Measurements from ENCODE around the gene CASP1.

- no peak for TF ChIP-seq SREBF2 (IDR thresholded peaks at IDR 0.05; ENCODE audit: low read length)
- TF ChIP-seq ZBTB11 (CRISPR knock-in tag; IDR thresholded peaks at IDR 0.05): no peak
- TF ChIP-seq CTCF (IDR thresholded peaks at IDR 0.05 in 2 of 3, conservative IDR thresholded peaks at IDR 0.05 in 1 of 3; ENCODE audit: control insufficient read depth in 2 of 3, extremely low read depth in 1 of 3, insufficient read depth in 1 of 3, low read depth in 3 of 3, low read length in 3 of 3): no peak
- TF ChIP-seq USF2 (IDR thresholded peaks at IDR 0.05; ENCODE audit: borderline replicate concordance, low read depth, low read length): no peak
- TF ChIP-seq CHD2 (IDR thresholded peaks at IDR 0.05; ENCODE audit: borderline replicate concordance, low read depth, low read length): no peak
- no peak for TF ChIP-seq ZNF24 (IDR thresholded peaks at IDR 0.05)
- no peak for TF ChIP-seq SUPT20H (IDR thresholded peaks at IDR 0.05; ENCODE audit: borderline replicate concordance, control insufficient read depth, low read depth, low read length)
- TF ChIP-seq SIN3A (IDR thresholded peaks at IDR 0.05; ENCODE audit: low read depth, low read length): no peak
- no peak for TF ChIP-seq BCL11A (IDR thresholded peaks at IDR 0.05; ENCODE audit: low read depth, low read length)
- no peak for TF ChIP-seq POLR2A (IDR thresholded peaks at IDR 0.05; ENCODE audit: low read depth, low read length)
Observed at GRCh38 chr11:105071089-105071732, 36.3 kb upstream of the CASP1 start.
